K562 (cell line): ENCODE measurements around the gene USP2. TPM values are rescaled to one million over a fixed set of nuclear protein-coding genes. Genes with fewer than 3 reads are reported as not detected.

Experiments
- CHCHD3 ChIP-seq: fragments of 250-450 bp; sonication (Bioruptor Pico); IDR thresholded peaks from 2 replicates; pipeline ENCODE4 v2.1.2; 2022; ENCODE audit warnings: mild to moderate bottlenecking
- CREM ChIP-seq: IDR thresholded peaks from 2 replicates; pipeline ENCODE4 v1.6.1; 2014; ENCODE audit warnings: antibody characterized with exemption, low read depth
- CUX1 ChIP-seq: fragments of 200-800 bp; sonication (Bioruptor generic); IDR thresholded peaks from 2 replicates; pipeline ENCODE4 v1.6.1; 2016; ENCODE audit warnings: missing genetic modification characterization, missing compliant biosample characterization
- DACH1 ChIP-seq: fragments of 450-650 bp; IDR thresholded peaks from 2 replicates; pipeline ENCODE4 v1.6.1; 2018; ENCODE audit not compliant: partially characterized antibody
- ELF2 ChIP-seq: fragments of 250-450 bp; sonication (Bioruptor Pico); IDR thresholded peaks from 2 replicates; pipeline ENCODE4 v1.5.0; 2021; ENCODE audit warnings: mild to moderate bottlenecking
- HNRNPL ChIP-seq: fragments of 200-400 bp; formaldehyde crosslinking; IDR thresholded peaks from 2 replicates; pipeline ENCODE4 v1.6.1; 2017; ENCODE audit warnings: low read depth, mild to moderate bottlenecking, low read length
- HNRNPUL1 ChIP-seq: fragments of 200-400 bp; formaldehyde crosslinking; IDR thresholded peaks from 2 replicates; pipeline ENCODE4 v1.6.1; 2017; ENCODE audit warnings: low read length
- KAT8 ChIP-seq: fragments of 450-650 bp; IDR thresholded peaks from 2 replicates; pipeline ENCODE4 v1.6.1; 2016; ENCODE audit warnings: low read depth, mild to moderate bottlenecking
- MEF2A ChIP-seq: IDR thresholded peaks from 2 replicates; pipeline ENCODE4 v1.6.1; 2011; ENCODE audit warnings: low read depth, mild to moderate bottlenecking, low read length, moderate library complexity; ENCODE audit not compliant: control insufficient read depth
- MYBL2 ChIP-seq, 2 experiments: fragments of 450-650 bp in 1 of 2; sonication (generic) in 1 of 2; formaldehyde crosslinking in 1 of 2; IDR thresholded peaks; 2 replicates each; pipeline versions ENCODE4 v1.6.1 to v1.8.1; 2017 to 2022; ENCODE audit warnings: borderline replicate concordance in 1 of 2, inconsistent platforms in 1 of 2, low read depth in 1 of 2, mild to moderate bottlenecking in 1 of 2, missing genetic modification reagents in 1 of 2, moderate library complexity in 1 of 2
- PATZ1 ChIP-seq: fragments of 250-450 bp; sonication (Bioruptor Pico); IDR thresholded peaks from 2 replicates; pipeline ENCODE4 v1.5.0; 2020; ENCODE audit warnings: mild to moderate bottlenecking, borderline replicate concordance
- PKNOX1 ChIP-seq: fragments of 450-650 bp; IDR thresholded peaks from 2 replicates; pipeline ENCODE4 v1.6.1; 2016
- RBBP5 ChIP-seq: fragments of 200-600 bp; sonication (generic); IDR thresholded peaks from 2 replicates; pipeline ENCODE4 v1.6.1; 2012; ENCODE audit warnings: borderline replicate concordance, mild to moderate bottlenecking, low read length, control low read depth, inconsistent platforms; ENCODE audit not compliant: insufficient read depth, poor library complexity, severe bottlenecking
- RBFOX2 ChIP-seq: fragments of 200-400 bp; formaldehyde crosslinking; IDR thresholded peaks from 2 replicates; pipeline ENCODE4 v1.6.1; 2017; ENCODE audit warnings: low read depth, mild to moderate bottlenecking, low read length, moderate library complexity
- RBM39 ChIP-seq: fragments of 200-400 bp; formaldehyde crosslinking; optimal IDR thresholded peaks from 2 replicates; pipeline ENCODE3; 2018; ENCODE audit warnings: low read depth, low read length
- SP2 ChIP-seq: IDR thresholded peaks from 2 replicates; pipeline ENCODE4 v1.6.1; 2011; ENCODE audit warnings: mild to moderate bottlenecking, low read depth, low read length, moderate library complexity; ENCODE audit not compliant: poor library complexity, severe bottlenecking; ENCODE audit errors: extremely low read depth
- THAP7 ChIP-seq: fragments of 250-450 bp; sonication (Bioruptor Pico); IDR thresholded peaks from 2 replicates; pipeline ENCODE4 v1.5.0; 2021
- TSC22D4 ChIP-seq: fragments of 450-650 bp; IDR thresholded peaks from 2 replicates; pipeline ENCODE4 v1.6.1; 2016; ENCODE audit warnings: missing genetic modification characterization, missing biosample characterization, control low read depth
- ZKSCAN3 ChIP-seq: fragments of 250-450 bp; sonication (Bioruptor Pico); IDR thresholded peaks from 2 replicates; pipeline ENCODE4 v1.4.0; 2020
- polyA plus RNA-seq, 8 experiments: library from polyadenylated mRNA; depleted of rRNA in 4 of 8; stranded (reverse) in 5 of 8; unstranded in 3 of 8; fragments of >200 nt; fragmentation: Nextera tagmentation in 2 of 8; fragmentation: Illumina TruSeq in 1 of 8; extraction: Ambion mirVana in 2 of 8; extraction: Trizol in 1 of 8; gene quantifications; 2 replicates each; pipeline versions ENCODE4 v1.2.1 to v1.2.3, GENCODE V29; 2011 to 2014; ENCODE audit warnings: inconsistent platforms in 1 of 8, missing spikeins in 1 of 8
- total RNA-seq, 7 experiments: library from RNA; depleted of rRNA in 6 of 7; stranded (reverse); fragments of >200 nt in 6 of 7; fragmentation: Illumina TruSeq in 2 of 7; extraction: Trizol in 2 of 7; gene quantifications; 2 replicates each; pipeline versions ENCODE4 v1.2.1 to v1.2.3, GENCODE V29; 2011 to 2021; ENCODE audit warnings: low replicate concordance in 1 of 7

USP2 gene
- total and polyA plus RNA-seq, 9 of the 15 experiments (the other 6 are each of a cell fraction or from before 2014, with no cell fraction given), result 2.8 to 16.9 (median 3.9) TPM

- TF ChIP-seq PATZ1 (no peak), MEF2A (peak; percentile 93), KAT8 (no peak), SP2 (no peak), RBBP5 (no peak), HNRNPL (no peak), CREM (0 out of 2 replicates have a peak, but pooled peaks have one; percentile 3), CHCHD3 (CRISPR knock-in tag) (no peak), THAP7 (no peak), TSC22D4 (tag) (no peak), PKNOX1 (peak; percentile 79), RBFOX2 (no peak), HNRNPUL1 (no peak), ELF2 (CRISPR knock-in tag) (no peak), DACH1 (peak; percentile 32), MYBL2 (IDR thresholded peaks at IDR 0.05; ENCODE audit: low read depth) (no peak), MYBL2 (CRISPR knock-in tag; IDR thresholded peaks at IDR 0.05; ENCODE audit: borderline replicate concordance) (no peak), CUX1 (no peak), RBM39 (no peak), ZKSCAN3 (no peak)
These were observed 20.3 kb downstream of the USP2 start (continued) for GRCh38 chr11:119361056-119361787.
